Neural crest cell (in vitro differentiated cells): ENCODE data around the gene HOXD10. TPM values are rescaled to one million over a fixed set of nuclear protein-coding genes. Genes with fewer than 3 reads are reported as not detected.
A peak's percentile ranks its signal among the peaks of the same experiment; 100 is the strongest.

Source experiments
- DNase-seq: peaks from one replicate; pipeline ENCODE4 v3.0.0; 2021; ENCODE audit warnings: low read depth, mixed read lengths, low spot score
- H3K27ac Mint-ChIP-seq: one replicate; pipeline ENCODE4 v1.8.0; 2021; ENCODE audit warnings: mild to moderate bottlenecking, mixed read lengths; ENCODE audit not compliant: unreplicated experiment
- H3K27me3 Mint-ChIP-seq: 2 replicates; pipeline ENCODE4 v1.8.0; 2021; ENCODE audit warnings: low read depth, mild to moderate bottlenecking, mixed read lengths
- H3K36me3 Mint-ChIP-seq: 2 replicates; pipeline ENCODE4 v1.8.0; 2021; ENCODE audit warnings: low read depth, mild to moderate bottlenecking, mixed read lengths
- H3K4me1 Mint-ChIP-seq: 2 replicates; pipeline ENCODE4 v1.8.0; 2021; ENCODE audit warnings: mixed read lengths
- H3K4me3 Mint-ChIP-seq: one replicate; pipeline ENCODE4 v1.8.0; 2021; ENCODE audit warnings: mild to moderate bottlenecking, mixed read lengths
- H3K9me3 Mint-ChIP-seq: 2 replicates; pipeline ENCODE4 v1.8.0; 2021; ENCODE audit warnings: mixed read lengths
- total RNA-seq: library from RNA; stranded (reverse); gene quantifications from 2 replicates; pipeline ENCODE4 v1.2.1, GENCODE V29; 2021
- TF ChIP-seq, protein P1 (sequence below): fragments of 200-600 bp; sonication (generic); conservative IDR thresholded peaks from 2 replicates; pipeline ENCODE4 v1.5.0; 2021; ENCODE audit warnings: antibody characterized with exemption, mild to moderate bottlenecking

The HOXD10 gene
- total RNA-seq, 1 donor from 2014 or later = not detected

DNA sequence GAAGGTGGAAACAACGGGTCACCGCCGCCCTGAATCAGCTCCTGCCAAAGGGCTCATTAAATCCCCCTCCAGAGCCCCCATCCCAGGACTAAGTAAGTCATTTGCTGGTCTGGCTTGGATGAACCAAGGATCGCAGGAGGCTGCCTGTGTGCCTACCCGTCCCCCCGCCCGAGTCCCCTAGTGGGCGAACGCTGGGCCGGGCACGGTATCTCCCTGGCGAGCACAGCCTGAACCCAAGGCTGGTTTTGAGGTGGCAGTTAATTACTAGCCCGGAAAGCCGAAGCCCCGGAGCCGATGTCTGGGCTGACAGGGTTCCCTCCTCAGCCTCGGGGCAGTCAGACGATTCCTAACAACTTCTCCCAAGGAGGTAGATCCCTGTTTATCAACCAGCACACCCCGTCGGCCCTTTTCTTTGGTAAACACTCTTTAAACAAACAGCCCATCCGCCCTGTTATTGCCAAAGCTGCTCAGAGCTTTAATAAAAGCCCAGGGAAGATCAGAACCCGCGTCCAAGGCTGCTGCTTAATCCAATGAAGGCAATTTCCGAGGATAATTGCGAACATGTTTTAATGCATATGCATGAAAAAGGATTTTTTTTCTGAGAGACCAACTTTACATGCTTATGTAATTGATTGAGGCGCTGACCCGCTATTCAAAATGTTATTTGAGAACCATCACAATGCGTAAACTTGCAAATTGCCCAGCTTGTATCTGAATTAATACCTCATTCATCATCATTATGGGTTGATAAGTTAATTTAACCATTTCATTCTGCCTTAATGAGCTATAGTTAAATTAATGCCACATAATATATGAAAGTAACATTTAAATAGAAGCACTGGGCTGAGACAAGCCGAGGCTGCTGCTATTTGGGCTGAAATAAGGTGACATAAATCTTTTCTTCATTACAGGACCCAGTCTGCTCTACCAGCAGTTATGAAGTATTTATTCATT lies 43.4 kb upstream of the HOXD10 start:
- no peak overlapping the region for H3K4me3 Mint-ChIP-seq
- no peak overlapping the region for H3K27ac Mint-ChIP-seq
- TF ChIP-seq, protein P1, sequence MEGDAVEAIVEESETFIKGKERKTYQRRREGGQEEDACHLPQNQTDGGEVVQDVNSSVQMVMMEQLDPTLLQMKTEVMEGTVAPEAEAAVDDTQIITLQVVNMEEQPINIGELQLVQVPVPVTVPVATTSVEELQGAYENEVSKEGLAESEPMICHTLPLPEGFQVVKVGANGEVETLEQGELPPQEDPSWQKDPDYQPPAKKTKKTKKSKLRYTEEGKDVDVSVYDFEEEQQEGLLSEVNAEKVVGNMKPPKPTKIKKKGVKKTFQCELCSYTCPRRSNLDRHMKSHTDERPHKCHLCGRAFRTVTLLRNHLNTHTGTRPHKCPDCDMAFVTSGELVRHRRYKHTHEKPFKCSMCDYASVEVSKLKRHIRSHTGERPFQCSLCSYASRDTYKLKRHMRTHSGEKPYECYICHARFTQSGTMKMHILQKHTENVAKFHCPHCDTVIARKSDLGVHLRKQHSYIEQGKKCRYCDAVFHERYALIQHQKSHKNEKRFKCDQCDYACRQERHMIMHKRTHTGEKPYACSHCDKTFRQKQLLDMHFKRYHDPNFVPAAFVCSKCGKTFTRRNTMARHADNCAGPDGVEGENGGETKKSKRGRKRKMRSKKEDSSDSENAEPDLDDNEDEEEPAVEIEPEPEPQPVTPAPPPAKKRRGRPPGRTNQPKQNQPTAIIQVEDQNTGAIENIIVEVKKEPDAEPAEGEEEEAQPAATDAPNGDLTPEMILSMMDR = no peak
- H3K9me3 Mint-ChIP-seq = no peaks in the 10 kb centered on the region
- peaks cover 6% of the 10 kb centered on the region for H3K4me1 Mint-ChIP-seq
- peaks cover 98% of the 10 kb centered on the region for H3K27me3 Mint-ChIP-seq
- peaks cover 2% of the 10 kb centered on the region for H3K36me3 Mint-ChIP-seq
- no peak for DNase-seq

DNA sequence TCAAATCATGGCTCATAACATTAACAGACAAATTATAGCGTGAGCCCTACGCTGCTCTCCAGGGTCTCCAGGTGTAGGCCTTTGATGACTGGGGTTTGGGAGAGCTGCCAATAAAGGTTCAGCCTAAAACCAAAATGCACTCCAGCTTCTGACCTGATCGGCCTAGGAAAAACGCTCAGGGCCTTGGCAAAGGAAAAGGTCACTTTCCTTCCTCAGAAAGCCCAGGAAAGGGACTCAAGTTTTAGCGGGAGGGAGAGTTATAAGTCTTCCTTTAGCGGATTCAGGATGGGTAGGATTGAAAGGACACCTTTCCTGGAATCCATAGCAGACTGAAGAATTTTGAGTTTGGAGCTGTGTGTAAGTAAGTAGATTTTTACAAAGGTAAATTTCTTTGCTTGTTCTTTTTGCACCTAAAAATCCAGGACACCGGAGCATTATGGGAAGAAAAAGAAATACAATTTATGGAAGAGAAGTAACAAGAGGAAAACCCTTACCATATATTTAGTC lies 41.6 kb upstream of the HOXD10 start:
- Mint-ChIP-seq H3K4me3 (no peak overlapping the region), H3K36me3 (peaks cover 2% of the 10 kb centered on the region), H3K9me3 (no peaks in the 10 kb centered on the region), H3K27me3 (peaks cover 98% of the 10 kb centered on the region), H3K27ac (no peak overlapping the region), H3K4me1 (peaks cover 7% of the 10 kb centered on the region)
- TF ChIP-seq, protein P1 = no peak
- no peak for DNase-seq

DNA sequence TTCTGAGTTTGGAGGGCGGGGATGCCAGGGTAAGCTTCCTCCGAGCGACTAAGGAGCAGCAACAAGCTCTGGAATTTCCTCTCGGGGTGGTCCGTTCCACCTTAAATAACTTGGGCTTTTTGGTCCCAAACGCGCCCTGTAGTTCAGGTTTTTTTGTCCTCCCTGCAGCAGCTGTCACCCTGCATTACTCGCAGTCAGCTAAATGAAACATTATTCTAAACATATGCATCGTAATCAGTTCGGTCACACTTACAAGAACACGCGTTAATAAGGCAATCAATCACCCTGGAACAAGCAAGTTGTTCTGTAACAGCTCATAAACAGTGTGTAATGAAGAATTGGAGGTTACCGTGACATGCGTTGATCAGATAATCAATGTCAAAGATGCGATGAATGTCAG lies 41.1 kb upstream of the HOXD10 start:
- H3K27me3 Mint-ChIP-seq = peaks cover 96% of the 10 kb centered on the region
- TF ChIP-seq, protein P1 = no peak
- H3K9me3 Mint-ChIP-seq = no peaks in the 10 kb centered on the region
- H3K4me1 Mint-ChIP-seq = peaks cover 7% of the 10 kb centered on the region
- no peak for DNase-seq
- H3K36me3 Mint-ChIP-seq = peaks cover 2% of the 10 kb centered on the region
- no peak overlapping the region for H3K4me3 Mint-ChIP-seq
- no peak overlapping the region for H3K27ac Mint-ChIP-seq

DNA sequence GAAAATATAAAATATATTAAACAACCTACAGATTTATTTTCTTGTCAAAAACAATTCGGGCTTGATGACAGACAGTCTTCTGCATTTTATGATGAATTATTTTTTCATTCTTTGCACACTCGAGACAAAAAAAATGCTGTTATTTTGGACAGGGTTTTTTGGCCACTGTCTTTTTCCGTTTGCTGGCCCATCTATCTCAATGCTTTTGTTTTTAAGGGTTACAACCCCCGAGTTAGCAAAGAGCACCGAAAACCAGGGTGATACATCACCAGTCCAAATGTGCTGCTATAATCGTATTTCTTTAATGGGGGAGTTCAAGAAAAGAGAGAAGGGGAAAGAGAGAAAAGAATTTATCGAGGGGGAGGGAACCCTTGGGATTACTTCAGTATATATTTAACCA lies 40.5 kb upstream of the HOXD10 start:
- peaks cover 4% of the 10 kb centered on the region for H3K36me3 Mint-ChIP-seq
- H3K27me3 Mint-ChIP-seq = peaks cover 96% of the 10 kb centered on the region
- TF ChIP-seq, protein P1 = no peak
- H3K4me3 Mint-ChIP-seq = no peak overlapping the region
- no peak for DNase-seq
- no peak overlapping the region for H3K27ac Mint-ChIP-seq
- H3K4me1 Mint-ChIP-seq = peaks cover 10% of the 10 kb centered on the region
- no peaks in the 10 kb centered on the region for H3K9me3 Mint-ChIP-seq

DNA sequence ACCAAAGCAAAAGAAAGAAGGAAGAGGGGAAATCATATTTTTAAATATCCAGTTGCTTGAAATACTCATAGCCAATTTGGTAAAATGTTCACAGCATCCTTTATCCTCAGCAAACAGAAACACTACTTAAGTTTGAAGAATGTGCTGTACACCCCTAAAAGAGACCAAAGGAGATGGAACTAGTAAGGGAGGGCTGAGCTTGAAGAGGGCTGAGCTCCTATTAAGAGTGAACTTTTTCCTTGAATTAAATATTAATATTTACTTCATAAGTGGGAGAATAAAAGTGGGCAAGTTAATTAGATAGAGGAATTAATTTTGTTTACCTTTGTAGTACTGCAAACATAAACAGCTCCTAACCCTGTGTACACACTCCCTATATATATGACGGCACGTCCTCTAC lies 39.8 kb upstream of the HOXD10 start:
- H3K4me3 Mint-ChIP-seq = peak overlapping the region; percentile 39
- no peak for DNase-seq
- peaks cover 96% of the 10 kb centered on the region for H3K27me3 Mint-ChIP-seq
- peaks cover 13% of the 10 kb centered on the region for H3K4me1 Mint-ChIP-seq
- no peaks in the 10 kb centered on the region for H3K9me3 Mint-ChIP-seq
- peaks cover 5% of the 10 kb centered on the region for H3K36me3 Mint-ChIP-seq
- TF ChIP-seq, protein P1 = no peak
- H3K27ac Mint-ChIP-seq = no peak overlapping the region
